GM19328 (cell line): Measurements from ENCODE around the gene RING1.
A peak's percentile ranks its signal among the peaks of the same experiment; 100 is the strongest.

ENCODE experiments used
- ATAC-seq: cut with Tn5 transposase; IDR thresholded peaks from one replicate; pipeline ENCODE4 v1.9.1; 2021; ENCODE audit warnings: mild to moderate bottlenecking, moderate library complexity; ENCODE audit not compliant: unreplicated experiment

RING1 gene

DNA sequence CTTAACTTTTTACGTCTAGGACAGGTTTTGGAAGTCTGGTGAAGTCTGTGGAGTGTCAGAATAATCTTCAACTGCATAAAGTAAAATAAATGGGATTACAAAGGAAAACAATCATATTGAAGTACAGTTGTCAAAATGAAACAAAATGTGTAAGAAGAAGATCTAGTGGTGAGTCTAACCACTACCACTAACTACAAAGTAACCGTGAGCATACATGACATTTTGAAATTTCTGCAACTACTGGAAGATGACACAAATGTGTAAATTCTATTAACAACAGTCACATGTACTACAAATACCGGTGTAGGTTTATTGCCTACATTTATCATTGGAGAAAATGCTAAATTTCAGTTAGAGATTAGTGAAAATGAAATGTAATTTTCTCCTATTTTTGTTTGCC lies 33.7 kb downstream of the RING1 start:
- no peak for ATAC-seq

DNA sequence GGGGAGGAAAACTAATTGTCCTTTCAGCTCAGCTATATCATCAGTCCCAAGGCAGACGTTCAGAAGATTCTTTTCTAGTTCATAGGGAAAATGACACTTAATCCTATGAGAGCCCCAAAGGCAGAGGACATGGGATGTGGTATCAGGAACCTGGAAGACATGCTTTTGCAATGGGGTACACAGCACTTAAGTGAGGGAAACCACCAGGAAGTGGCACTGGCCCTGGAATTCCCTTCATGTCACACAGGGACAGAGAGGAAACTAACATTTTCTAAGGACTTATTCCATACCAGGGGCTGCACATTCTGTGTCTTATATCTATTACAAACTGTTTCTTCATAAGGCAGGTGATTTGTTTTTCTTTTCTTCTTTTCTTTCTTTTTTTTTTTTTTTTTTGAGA lies 35.2 kb downstream of the RING1 start:
- no peak for ATAC-seq

DNA sequence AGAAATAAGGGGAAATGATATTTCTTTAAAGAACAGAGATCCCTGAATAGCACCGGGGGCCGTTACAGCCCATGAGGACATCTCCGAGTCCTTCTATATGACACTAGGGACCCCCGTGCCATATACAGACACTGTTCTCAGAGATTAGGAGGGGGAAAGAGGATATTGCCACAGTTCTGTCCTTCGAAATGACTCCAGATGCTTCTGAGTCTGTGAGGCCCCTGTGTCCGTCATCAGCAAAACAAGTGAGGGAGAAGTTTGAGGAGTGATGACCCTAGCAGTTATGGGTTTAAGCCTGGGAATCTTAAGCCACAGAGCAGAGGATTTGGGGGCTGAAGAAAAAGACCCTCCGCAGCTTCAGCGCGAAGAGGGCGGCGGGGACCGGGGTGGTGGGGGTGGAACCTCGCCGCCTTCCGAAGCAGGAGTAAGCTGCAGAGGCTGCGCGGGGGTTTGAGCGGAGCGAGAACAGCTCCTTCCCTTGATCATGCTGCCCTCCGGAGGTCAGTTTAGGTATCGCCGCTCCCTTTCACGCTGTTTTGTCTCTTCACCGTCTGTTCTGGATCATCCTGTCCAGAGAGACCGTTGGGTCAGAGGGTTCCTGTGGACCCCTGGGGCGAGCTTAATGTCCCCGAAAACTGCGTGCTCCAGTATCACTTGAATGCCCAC lies 39.8 kb downstream of the RING1 start:
- ATAC-seq: no peak

DNA sequence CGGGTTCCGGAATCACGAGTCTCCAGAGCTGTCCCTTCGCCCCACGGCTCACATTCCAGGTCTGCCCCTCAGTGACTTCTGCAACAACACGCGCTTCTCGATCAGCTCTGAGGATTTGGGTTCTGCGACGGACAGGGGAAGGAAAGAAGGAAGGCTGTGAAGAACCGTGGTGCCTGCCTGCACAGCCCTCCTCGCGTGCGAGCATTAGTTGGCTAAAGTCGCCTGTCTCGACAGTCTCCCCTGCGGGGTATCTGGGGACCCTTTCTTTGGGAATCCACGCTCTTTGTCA lies 40.3 kb downstream of the RING1 start:
- no peak for ATAC-seq

DNA sequence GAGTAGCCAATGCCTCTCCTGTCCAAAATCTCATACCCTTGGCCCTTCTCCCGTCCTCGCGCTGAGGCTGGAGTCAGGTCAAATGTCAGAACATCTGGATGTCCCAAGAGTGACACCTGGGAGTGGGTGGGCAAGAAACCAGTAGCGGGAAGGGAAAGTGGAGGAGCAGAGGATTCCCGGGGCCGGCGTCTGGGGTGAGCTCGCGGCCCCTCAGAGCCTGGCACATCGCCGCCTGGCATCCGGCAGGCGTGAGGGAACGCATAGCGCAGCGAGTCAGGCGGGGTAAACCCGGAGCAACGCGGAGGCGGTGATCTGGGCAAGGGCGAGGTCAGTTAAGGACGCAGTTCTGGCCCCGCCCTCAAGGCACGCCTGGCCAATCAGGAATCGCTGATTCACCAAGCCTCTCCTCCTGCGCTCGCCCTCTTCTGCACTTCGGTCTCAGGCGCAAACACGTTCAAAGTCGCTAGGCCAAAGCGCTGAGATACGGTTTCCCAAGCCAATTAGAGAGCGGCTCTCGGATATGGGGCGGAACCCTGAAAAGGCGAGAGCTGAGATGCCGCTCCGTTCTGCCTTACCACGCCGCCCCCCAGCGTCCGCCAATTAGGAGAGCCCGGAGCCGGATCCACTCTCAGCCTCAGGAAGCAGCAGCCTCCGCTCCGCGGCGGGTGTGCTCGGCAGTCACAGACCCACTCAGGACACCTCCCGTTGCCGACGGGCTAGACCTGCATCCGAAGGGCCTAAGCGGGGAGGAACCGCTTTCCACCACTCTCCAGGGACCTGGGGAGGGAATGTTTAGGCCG lies 40.8 kb downstream of the RING1 start:
- ATAC-seq: peak; percentile 84

DNA sequence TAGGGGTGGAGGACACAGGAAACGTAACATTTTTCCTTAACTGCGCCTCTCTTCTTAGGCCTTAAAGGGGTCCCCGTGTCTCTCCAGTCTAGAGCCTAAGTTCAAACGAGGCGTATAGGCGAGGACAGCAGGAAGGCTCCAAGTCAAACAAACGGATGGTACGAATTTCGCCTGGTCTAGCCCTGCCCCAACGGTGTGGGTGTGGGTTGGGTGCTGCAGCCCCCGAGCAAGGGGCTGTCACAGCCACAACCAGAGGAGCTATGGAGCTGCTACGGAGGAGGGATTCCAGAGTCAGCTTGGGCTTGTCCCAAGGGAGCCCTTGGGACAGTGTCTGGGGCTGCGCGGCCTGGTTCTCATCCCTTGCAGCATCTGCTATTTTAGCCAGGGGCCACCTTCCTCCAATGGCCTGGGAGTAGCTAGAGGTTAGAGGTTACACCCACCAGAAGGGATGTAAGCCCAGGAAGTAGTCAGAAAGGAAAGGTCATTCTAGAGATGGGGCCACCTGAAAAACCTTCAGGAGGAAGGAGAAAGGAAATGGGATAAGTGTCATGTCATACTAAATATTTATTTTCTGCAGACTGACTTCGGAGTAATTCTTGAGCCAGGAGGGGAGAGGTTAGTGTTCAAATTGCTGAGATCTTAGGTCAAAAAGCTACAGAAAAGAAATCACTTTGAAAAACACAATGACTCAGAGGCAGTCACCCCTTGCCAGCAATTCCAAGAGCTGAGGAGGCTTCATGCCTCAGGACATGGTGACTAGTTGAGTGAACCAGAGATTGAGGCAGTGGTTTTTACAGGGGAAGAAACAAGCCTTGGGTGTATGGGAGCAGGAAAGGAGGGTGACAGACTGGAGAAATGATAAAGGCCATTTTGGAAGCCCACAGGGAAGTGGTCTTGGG lies 41.7 kb downstream of the RING1 start:
- no peak for ATAC-seq

DNA sequence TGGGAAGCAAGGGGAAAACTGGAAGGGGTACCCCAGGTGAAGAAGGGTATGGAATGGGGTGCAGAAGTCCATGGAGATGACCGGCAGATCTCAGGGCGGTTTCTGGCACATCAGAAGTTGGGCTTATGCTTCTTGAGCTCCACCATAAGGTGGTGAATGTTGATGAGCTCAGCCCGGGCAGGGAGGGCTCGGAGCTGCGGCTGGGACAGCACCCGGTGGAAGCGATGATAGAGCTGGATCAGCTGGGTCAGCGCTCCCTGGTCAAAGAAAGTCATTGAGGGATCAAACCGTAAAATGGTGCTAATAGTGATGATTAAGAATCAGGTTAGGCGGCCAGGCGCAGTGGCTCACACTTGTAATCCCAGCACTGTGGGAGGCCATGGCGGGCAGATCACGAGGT lies 42.4 kb downstream of the RING1 start:
- ATAC-seq: no peak

DNA sequence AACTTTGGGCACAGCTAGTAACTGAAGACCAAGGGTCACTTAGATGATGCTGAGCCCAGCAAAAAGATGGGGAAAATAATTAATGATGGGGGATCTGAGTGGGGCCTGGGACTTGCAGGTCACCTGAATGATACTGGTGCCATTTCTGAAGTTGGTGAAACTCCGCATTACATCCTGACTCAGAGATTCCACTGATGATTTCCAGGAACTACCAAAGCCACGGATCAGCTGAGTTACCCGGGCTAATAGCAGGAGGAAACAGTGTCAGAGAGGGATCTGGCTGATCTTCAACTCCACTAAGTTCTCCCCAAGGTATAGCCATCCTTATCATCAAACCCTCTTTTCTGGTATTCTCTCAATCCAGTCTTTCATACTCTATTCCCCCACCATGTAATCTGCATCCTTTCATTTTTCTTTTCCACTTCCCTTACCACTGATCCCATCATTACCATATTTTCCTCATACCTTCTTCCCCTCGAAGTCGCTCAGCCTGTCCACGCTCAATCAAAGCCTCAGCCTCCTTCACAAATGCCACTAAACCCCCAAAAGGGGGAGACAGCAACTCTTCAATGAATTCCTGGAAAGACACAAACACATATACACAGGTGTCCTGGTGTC lies 43.2 kb downstream of the RING1 start:
- no peak for ATAC-seq

DNA sequence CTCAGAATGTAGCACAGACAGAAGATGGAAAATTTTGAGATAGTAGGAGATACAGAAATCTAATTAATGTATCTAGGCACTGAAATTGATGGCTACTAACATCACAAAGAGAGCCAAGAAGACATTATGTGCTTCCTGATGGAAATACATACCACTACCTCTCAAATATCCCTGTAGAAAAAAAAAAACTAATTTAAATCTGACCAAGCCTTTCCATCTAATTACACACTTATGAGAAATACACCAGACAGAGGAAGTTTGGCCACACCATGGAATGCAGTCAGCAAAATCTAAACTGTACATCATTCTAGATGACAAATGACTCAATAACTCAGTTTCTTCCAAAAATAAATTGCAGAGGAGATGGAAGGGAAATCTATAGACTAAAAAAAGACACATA lies 44.5 kb downstream of the RING1 start:
- no peak for ATAC-seq

DNA sequence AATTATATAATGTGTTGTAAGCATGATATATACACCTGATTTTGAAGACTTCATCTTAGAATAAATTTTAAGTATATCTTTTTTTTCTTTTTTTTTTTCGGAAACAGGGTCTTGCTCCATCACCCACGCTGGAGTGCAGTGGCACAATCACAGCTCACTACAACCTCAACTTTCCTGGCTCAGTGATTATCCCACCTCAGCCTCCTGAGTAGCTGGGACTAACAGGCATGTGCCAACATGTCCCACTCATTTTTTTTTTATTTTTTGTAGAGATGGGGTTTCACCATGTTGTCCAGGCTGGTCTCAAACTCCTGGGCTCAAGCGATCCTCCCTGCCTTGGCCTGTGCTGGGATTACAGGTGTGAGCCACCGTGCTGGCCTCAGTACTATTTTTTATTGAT lies 46.3 kb downstream of the RING1 start:
- ATAC-seq: no peak

DNA sequence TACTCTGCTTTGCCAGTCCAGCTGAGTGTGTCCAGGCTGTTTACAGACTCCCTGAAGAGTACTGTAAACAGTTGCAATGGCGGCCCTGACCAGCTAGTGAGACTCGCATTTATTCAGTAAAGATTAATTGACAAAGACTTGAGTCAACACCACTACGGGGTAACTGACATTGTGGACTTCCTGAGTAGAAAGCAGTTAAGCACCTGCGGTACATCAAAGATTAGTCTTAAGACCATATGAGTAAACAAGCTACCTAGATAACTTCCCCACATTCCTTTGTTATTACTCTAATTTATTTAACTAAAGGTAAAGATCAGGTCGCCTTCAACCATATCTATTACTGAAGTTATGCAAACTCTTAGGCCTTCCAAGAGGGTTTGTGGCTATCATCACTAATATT lies 50.7 kb downstream of the RING1 start:
- ATAC-seq: no peak
